C4-2B (cell line): Measurements from ENCODE around the gene GUCY2F.

Experiments used
- CTCF ChIP-seq: fragments of 450-650 bp; conservative IDR thresholded peaks from 2 replicates; pipeline ENCODE4 v1.5.1; 2017; ENCODE audit warnings: mild to moderate bottlenecking
- ZFX ChIP-seq: fragments of 450-650 bp; IDR thresholded peaks from 2 replicates; pipeline ENCODE4 v1.6.1; 2017

GRCh38 chrX:109344101-109344500 is 137.8 kb downstream of the GUCY2F start:
- TF ChIP-seq CTCF (no peak), ZFX (no peak)
